ENCODE results near the gene MRGPRX3.

Gene MRGPRX3

DNA sequence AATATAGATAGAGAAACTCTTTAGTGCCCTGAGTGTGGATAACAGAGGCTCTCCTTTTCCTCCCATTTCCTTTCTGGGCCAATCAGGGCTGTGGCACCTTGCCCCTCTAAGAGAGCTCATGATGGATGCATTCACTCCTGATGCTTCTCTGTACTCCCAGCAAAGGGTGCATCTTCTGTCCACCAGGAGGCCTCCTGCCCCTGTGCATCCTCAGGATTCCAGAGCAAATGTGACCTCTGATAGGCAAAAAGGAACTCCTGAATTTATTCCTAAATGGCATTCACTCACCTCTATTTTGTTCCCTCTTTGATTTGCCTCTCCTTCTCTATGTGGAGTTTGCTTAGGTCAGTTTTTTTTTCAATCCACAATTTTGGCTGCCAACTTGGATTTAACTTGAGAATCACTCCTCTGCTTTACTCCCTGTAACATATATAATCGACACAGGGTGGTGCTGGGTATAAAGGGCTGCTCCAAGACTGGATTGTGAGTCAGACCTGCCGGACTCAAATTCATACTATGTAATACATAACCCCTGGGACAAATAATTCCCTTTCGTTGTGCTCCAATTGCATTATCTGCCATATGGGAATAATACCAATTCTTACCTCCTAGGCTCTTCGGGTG is 39.1 kb downstream of the MRGPRX3 start:
- DNase-seq = no peak

GRCh38 chr11:18172666-18173065 is 40.3 kb downstream of the MRGPRX3 start, which contains the start of gene MRGPRX4:
MRGPRX4 (plus strand) TSS chr11:18172837; CDS start chr11:18173257, 420 bp downstream.
- no peak for DNase-seq

DNA sequence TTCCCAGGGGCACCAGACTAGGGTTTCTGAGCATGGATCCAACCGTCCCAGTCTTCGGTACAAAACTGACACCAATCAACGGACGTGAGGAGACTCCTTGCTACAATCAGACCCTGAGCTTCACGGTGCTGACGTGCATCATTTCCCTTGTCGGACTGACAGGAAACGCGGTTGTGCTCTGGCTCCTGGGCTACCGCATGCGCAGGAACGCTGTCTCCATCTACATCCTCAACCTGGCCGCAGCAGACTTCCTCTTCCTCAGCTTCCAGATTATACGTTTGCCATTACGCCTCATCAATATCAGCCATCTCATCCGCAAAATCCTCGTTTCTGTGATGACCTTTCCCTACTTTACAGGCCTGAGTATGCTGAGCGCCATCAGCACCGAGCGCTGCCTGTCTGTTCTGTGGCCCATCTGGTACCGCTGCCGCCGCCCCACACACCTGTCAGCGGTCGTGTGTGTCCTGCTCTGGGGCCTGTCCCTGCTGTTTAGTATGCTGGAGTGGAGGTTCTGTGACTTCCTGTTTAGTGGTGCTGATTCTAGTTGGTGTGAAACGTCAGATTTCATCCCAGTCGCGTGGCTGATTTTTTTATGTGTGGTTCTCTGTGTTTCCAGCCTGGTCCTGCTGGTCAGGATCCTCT is 41.0 kb downstream of the MRGPRX3 start:
- DNase-seq = no peak
